Subcutaneous abdominal adipose tissue (tissue), 5 donors: ENCODE data around the gene FCGR3A.
"Not testable (repeated sequence)": the region's sequence is repeated elsewhere in the genome, so short reads cannot be mapped to it uniquely, and the experiment has no call there.

Experiments
- H3K27ac ChIP-seq: one replicate; pipeline ENCODE4 v1.7.0; 2013; ENCODE audit warnings: low read depth, mild to moderate bottlenecking, inconsistent platforms, low read length, moderate library complexity
- H3K27me3 ChIP-seq, 5 donors: one replicate each; pipeline ENCODE4 v1.7.0; 2013; ENCODE audit warnings: low read length in 5 of 5, inconsistent platforms in 1 of 5; ENCODE audit not compliant: control insufficient read depth in 5 of 5, insufficient read depth in 4 of 5
- H3K36me3 ChIP-seq, 5 donors: one replicate each; pipeline ENCODE4 v1.7.0; 2013; ENCODE audit warnings: low read length in 5 of 5; ENCODE audit not compliant: control insufficient read depth in 5 of 5, insufficient read depth in 5 of 5
- H3K4me1 ChIP-seq, 5 donors: one replicate each; pipeline ENCODE4 v1.7.0; 2013; ENCODE audit warnings: low read length in 5 of 5, mild to moderate bottlenecking in 3 of 5, moderate library complexity in 1 of 5; ENCODE audit not compliant: control insufficient read depth in 5 of 5, insufficient read depth in 5 of 5
- H3K4me3 ChIP-seq, 5 donors: one replicate each; pipeline ENCODE4 v1.7.0; 2013; ENCODE audit warnings: low read length in 5 of 5, low read depth in 1 of 5
- H3K9ac ChIP-seq, 5 donors: one replicate each; pipeline ENCODE4 v1.7.0; 2013; ENCODE audit warnings: low read length in 5 of 5, mild to moderate bottlenecking in 4 of 5, moderate library complexity in 3 of 5
- H3K9me3 ChIP-seq, 5 donors: one replicate each; pipeline ENCODE4 v1.7.0; 2013; ENCODE audit warnings: low read length in 5 of 5; ENCODE audit not compliant: control insufficient read depth in 5 of 5
- donor health status: healthy.
- donor health status: healthy.
- donor health status: healthy.
- donor health status: healthy.
- donor health status: healthy.

FCGR3A gene

DNA sequence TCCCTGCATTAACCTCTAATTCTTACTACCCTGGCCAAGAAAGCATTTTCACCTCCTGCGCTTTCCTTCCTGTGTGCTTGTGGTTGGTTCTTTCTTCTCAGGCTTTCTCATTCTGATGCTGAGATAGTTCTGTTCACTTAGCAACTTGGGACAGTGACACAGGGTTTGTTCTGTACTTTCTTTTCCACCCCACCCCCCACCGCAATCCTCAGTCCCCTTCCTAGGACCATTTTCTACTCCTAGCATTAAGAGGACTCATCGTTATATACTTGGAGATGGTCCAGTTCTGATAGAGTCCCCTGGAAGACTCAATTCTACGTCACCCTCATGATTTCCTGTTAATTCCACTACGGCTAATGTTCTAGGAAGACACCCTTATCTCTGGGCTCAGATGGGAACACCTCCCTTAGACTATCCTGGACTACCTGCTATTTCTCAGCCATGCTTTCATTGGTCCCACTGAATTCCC lies 7.5 kb downstream of the FCGR3A start:
- not testable (repeated sequence) for H3K9ac ChIP-seq, H3K9me3 ChIP-seq, H3K27me3 ChIP-seq, H3K27ac ChIP-seq, H3K4me3 ChIP-seq, H3K36me3 ChIP-seq
- peaks cover 0 to 12% (median 5%) of the 10 kb centered on the region in 5 donors for H3K4me1 ChIP-seq

DNA sequence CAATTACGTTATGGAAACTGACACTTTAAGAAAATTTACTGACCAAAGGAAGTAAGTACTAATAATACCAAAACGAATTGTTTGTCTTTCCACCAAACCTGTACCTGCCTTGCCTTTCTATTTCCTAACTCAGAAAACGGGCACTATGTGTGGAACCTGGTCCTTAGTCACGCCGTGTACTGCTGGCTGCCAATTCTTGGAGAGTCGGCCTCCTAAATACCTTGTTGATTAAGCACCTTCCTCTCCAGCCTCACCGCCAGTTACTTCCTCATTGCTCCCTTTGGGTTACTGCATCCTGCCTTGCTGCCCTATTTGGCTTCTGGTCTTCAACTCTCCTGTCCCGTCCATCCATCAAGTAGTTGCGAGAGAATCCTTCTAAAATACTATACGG lies 9.1 kb downstream of the FCGR3A start:
- not testable (repeated sequence) for H3K27ac ChIP-seq

DNA sequence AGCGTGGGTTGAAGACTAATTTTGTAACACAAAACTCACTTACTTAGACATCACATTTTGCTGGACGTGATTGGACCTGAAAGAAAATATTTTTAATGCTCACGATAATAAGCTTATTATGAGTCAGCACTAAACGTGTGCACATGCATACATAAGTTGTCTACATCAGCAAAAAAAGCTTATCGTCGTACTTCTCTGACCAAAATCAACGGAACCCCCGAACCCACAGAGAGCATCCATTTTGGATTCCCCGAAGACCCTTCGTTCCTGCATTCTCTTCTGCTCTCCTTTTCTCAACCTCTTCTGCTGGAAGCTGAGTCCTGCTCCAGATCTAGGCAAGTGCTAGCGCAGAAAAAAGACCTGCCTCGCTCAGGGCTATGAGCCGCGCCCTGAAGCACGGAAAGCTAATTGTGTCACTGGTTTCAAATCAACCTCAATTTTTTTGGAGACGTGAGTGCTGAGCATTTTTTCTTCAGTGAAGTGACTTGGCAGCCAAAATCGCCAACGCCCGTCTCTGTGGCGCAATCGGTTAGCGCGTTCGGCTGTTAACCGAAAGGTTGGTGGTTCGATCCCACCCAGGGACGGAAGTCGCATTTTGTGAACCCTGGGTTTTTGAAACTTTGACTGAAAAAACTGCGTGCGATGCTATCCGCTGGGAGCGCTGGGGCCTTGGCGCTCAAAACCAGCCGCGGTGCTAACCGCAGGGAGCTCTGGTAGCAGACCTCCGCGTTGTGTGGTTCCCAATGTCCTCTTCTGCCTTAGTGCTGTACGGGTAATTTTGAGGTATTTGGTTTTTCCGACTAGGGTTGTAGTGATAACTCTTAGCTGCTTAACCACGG lies 9.7 kb downstream of the FCGR3A start:
- Histone ChIP-seq H3K4me1 (peaks cover 0 to 12% (median 5%) of the 10 kb centered on the region in 5 donors), H3K9ac (peak overlapping the region in 2 of 5 donors; percentile 4 to 53), H3K4me3 (peak overlapping the region; percentile 61 to 83 (median 74)), H3K27ac (peak overlapping the region; percentile 10)
- not testable (repeated sequence) for H3K27me3 ChIP-seq, H3K9me3 ChIP-seq, H3K36me3 ChIP-seq

More for the DNA sequence above, 9.1 kb downstream of the FCGR3A start:
- not testable (repeated sequence) for H3K27me3 ChIP-seq, H3K36me3 ChIP-seq, H3K9ac ChIP-seq, H3K9me3 ChIP-seq
- peak overlapping the region; percentile 61 to 83 (median 74) for H3K4me3 ChIP-seq
- H3K4me1 ChIP-seq = peaks cover 0 to 12% (median 5%) of the 10 kb centered on the region in 5 donors

DNA sequence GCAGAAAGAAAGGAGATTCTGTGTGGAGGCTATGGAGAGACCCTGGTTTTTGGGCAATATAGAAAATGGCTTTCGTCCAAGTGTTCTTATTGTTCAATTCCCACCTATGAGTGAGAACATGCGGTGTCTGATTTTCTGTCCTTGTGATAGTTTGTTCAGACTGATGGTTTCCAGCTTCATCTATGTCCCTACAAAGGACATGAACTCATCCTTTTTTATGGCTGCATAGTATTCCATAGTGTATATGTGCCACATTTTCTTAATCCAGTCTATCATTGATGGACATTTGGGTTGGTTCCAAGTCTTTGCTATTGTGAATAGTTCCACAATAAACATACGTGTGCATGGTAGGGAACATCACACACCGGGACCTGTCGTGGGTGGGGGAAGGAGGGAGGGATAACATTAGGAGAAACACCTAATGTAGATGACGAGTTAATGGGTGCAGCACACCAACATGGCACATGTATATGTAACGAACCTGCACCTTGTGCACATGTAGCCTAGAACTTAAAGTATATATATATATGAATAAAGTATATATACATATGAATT lies 10.6 kb downstream of the FCGR3A start:
- H3K9ac ChIP-seq, H3K36me3 ChIP-seq, H3K9me3 ChIP-seq, H3K4me3 ChIP-seq, H3K27me3 ChIP-seq, H3K27ac ChIP-seq: not testable (repeated sequence)
- H3K4me1 ChIP-seq = peaks cover 0 to 12% (median 5%) of the 10 kb centered on the region in 5 donors

DNA sequence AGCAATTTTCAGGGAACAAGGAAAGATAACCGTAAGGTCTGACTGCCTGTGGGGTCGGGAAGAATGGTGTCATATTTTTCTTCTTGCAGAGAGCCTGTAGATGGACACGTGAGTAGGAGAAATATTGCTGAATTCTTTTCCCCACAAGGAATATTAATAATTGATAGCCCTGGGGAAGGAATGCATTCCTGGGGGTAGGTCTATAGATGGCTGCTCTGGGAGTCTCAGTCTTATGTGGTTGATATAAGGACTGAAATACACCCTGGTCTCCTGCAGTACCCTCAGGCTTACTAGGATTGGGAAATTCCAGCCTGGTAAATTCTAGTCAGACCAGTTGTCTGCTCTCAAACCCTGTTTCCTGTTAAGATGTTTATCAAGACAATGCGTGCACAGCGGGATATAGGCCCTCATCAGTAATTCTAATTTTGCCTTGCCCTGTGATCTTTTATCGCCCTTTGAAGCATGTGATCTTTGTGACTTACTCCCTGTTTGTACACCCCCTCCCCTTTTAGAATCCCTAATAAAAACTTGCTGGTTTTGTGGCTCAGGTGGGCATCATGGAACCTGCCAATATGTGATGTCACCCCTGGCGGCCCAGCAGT lies 12.4 kb downstream of the FCGR3A start:
- not testable (repeated sequence) for H3K36me3 ChIP-seq, H3K9ac ChIP-seq, H3K9me3 ChIP-seq, H3K27ac ChIP-seq, H3K4me3 ChIP-seq, H3K27me3 ChIP-seq
- H3K4me1 ChIP-seq = peaks cover 0 to 20% (median 14%) of the 10 kb centered on the region in 5 donors

DNA sequence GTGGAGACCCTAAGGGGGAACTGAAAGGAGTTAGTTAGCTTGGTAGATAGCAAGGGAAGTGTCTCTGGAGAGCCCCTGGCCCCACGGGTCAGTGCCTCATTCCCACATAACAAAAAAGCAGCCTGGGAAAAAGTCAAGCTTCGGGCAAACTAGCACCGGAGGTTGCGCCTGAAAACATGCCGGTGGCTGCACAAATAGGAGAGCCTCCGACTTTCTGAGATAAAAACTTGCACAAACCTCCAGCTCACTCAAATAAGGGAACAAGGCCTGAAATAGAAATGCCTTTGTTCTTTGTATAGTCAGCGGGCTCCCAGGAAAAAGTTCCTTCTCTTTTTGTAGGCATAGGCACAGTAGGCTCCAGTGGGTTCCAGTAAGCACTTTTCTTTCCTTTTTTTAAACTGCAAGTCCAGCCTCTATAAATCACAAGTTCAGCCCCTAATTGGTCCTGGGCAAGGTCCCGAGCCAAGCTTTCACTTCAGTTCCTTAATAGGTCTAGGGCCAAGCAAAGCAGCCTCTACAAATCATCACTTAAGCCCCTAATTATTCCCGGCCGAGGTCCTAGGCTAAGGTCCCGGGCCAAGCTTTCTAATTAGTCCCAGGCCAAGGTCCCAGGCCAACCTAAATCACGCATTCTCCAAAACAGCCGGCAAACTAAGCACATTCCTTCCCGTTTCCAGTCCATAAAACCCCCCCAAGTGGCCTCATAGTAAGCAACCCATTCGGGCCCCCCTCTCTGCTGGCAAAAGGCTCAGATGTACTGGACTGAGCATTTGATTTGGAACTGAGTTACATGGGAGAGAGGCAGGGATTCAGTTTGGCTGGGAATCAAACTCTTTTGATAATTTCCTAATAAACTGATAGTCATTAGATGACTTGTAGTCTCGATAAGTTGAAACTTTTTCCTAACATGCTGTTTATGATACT lies 16.7 kb downstream of the FCGR3A start:
- Histone ChIP-seq H3K4me3 (peak overlapping the region in 3 of 5 donors; percentile 16 to 48 (median 24)), H3K4me1 (peaks cover 0 to 21% (median 18%) of the 10 kb centered on the region in 5 donors), H3K27ac (peak overlapping the region; percentile 69)
- H3K27me3 ChIP-seq, H3K9me3 ChIP-seq, H3K9ac ChIP-seq, H3K36me3 ChIP-seq: not testable (repeated sequence)

DNA sequence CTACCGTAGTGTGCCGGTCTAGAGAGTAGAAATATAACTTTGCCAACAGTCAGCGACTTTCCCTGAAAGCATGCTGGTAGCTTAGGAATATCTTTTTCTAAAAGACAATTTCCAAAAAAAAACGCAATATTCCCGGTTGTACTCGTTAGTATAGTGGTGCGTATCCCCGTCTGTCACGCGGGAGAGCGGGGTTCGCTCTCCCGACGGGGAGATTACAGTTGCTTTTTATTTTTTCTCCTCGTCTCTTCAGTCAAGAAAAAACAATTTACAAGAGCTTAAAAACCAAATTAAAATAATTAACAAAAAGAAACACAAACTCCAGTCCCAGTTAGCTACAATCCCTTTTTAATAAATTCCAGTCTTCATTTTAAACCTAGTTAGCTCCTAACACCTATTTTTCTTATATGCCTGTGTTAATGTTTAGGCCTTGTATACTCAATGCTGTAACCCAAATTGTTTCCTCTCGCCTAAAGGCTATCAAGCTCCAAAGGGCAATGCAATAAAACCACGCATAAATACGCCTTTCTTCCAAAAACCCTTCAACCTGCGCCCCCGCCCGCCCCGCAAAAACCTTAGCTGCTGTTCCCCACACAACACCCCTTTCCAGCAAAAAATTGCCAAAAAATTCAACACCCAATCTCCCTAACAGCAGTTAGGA lies 17.5 kb downstream of the FCGR3A start:
- Histone ChIP-seq H3K4me3 (peak overlapping the region in 3 of 5 donors; percentile 16 to 75 (median 74)), H3K27ac (peak overlapping the region; percentile 69), H3K9ac (no peak overlapping the region)

DNA sequence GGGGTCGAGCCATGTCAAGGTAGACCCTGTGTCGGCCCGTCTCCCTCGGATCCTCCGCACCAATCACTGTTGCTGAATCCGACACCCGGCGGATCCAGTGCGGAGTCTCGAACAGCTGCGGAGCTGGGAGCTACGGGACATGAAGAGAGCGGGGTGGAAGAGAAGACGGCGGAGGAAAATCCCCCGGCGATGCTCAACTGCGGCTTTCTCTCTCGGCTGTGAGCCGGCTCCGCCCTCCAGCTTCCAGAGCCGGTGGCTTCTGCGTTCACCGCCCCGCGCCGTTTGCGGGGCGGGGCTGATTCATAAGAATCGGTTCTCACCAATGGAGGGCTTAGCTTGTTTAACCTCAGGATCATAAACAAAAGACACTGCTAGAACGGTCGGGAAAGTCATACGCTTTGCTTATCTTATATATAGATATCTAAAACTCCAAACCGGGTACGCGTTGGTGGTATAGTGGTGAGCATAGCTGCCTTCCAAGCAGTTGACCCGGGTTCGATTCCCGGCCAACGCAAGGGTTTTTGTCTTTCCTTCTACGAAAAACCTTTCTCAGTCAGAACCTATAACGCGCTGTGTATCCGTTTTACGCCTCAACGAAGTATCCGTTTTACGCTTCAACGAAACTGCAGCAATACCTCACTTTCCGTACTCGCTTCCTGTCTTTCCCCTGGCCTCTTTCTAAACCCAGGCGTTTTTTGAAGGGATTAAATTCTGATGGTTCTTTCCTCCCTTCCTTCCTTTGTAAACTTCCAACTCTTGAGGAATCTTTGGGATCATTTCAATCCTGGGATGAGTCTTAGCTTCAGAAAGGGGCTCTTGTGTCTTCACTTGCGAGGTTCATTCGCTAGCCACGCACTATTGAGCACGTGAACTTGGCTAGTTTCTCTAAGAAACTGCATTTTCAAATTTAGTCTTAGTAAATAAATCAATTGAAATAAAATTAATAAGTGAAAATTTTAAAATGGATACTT lies 18.7 kb downstream of the FCGR3A start:
- peaks cover 0 to 21% (median 18%) of the 10 kb centered on the region in 5 donors for H3K4me1 ChIP-seq
- not testable (repeated sequence) for H3K27me3 ChIP-seq, H3K9me3 ChIP-seq, H3K36me3 ChIP-seq
- peak overlapping the region; percentile 4 to 81 (median 73) for H3K9ac ChIP-seq
- peak overlapping the region; percentile 69 to 75 (median 71) for H3K4me3 ChIP-seq
- H3K27ac ChIP-seq = peak overlapping the region; percentile 78

More for the DNA sequence above, 17.5 kb downstream of the FCGR3A start:
- Histone ChIP-seq H3K27me3 (no peaks in the 10 kb centered on the region), H3K36me3 (no peaks in the 10 kb centered on the region), H3K9me3 (no peaks in the 10 kb centered on the region), H3K4me1 (peaks cover 0 to 21% (median 18%) of the 10 kb centered on the region in 5 donors)
